K562 (cell line): ENCODE data around the gene SPDYE1. TPM values are rescaled to one million over a fixed set of nuclear protein-coding genes. Genes with fewer than 3 reads are reported as not detected.
"Not testable (repeated sequence)": the region's sequence is repeated elsewhere in the genome, so short reads cannot be mapped to it uniquely, and the experiment has no call there.

ENCODE experiments used
- ATAC-seq: fragments of 200-7000 bp; cut with Tn5 transposase; 3 replicates; pipeline ENCODE4 v1.9.1; 2020; ENCODE audit warnings: moderate library complexity
- BruUV-seq: library from RNA; stranded (reverse); fragments of 400-500 nt; replicated peaks from 2 replicates; lab custom pipeline; 2021; lab: Mats Ljungman, UMichigan
- CTCF ChIA-PET: fragments of 300-600 bp; formaldehyde crosslinking; extraction: SDS; loops from one replicate; lab custom pipeline; 2021; ENCODE audit warnings: low intra/inter-chr PET ratio; lab: Yijun Ruan, JAX
- POLR2A ChIA-PET: fragments of 300-600, 350-650 bp; sonication (Branson Sonifier 250); formaldehyde crosslinking; extraction: SDS; loops from one replicate; lab custom pipeline; 2021; ENCODE audit warnings: antibody characterized with exemption, inconsistent platforms; lab: Yijun Ruan, JAX
- DNase-seq, 4 experiments: peaks; one replicate each; pipeline versions ENCODE4 v3.0.0 to v3.0.0-alpha.2; 2011 to 2018; ENCODE audit warnings: low spot score in 3 of 4, mixed read lengths in 3 of 4; ENCODE audit errors: extremely low read depth in 1 of 4
- FAIRE-seq: peaks from 2 replicates; lab custom pipeline; 2011; peaks lifted over from hg19 to GRCh38; lab: Jason Lieb, UNC
- H2AFZ ChIP-seq: 2 replicates; pipeline ENCODE4 v1.6.0; 2011; ENCODE audit warnings: low read depth, low read length, control low read depth, inconsistent platforms
- H3K27ac ChIP-seq: fragments of 200-600 bp; 3 replicates; pipeline ENCODE4 v1.8.0; 2011; ENCODE audit warnings: low read depth, mild to moderate bottlenecking, control low read depth, inconsistent platforms, low read length, moderate library complexity, mixed read lengths; ENCODE audit errors: extremely low read depth
- H3K27me3 ChIP-seq, 2 experiments: fragments of 300-600 bp in 1 of 2; 2 replicates in 1 of 2; 3 replicates in 1 of 2; pipeline versions ENCODE4 v1.6.0 to v1.8.0; 2011; ENCODE audit warnings: inconsistent platforms in 2 of 2, low read length in 2 of 2, mild to moderate bottlenecking in 1 of 2, mixed read lengths in 1 of 2, moderate library complexity in 1 of 2; ENCODE audit not compliant: control insufficient read depth in 2 of 2, insufficient read depth in 2 of 2
- H3K36me3 ChIP-seq: fragments of 300-600 bp; 3 replicates; pipeline ENCODE4 v1.8.0; 2011; ENCODE audit warnings: mild to moderate bottlenecking, low read length, inconsistent platforms; ENCODE audit not compliant: control insufficient read depth, insufficient read depth
- H3K4me1 ChIP-seq, 2 experiments: fragments of 200-600 bp in 1 of 2; replicated peaks in 1 of 2; 2 replicates in 1 of 2; 3 replicates in 1 of 2; pipeline versions ENCODE4 v1.5.1 to v1.8.0; 2011; ENCODE audit warnings: inconsistent platforms in 2 of 2, low read length in 2 of 2, mild to moderate bottlenecking in 1 of 2, mixed read lengths in 1 of 2, moderate library complexity in 1 of 2; ENCODE audit not compliant: control insufficient read depth in 2 of 2, insufficient read depth in 2 of 2
- H3K4me2 ChIP-seq: 2 replicates; pipeline ENCODE4 v1.6.1; 2011; ENCODE audit warnings: low read length, control low read depth, inconsistent platforms, mixed read lengths; ENCODE audit not compliant: insufficient read depth
- H3K4me3 ChIP-seq: fragments of 200-600 bp; sonication (generic), shearing (Covaris generic); 2 replicates; pipeline ENCODE4 v1.5.1; 2016; ENCODE audit warnings: control low read depth, inconsistent platforms
- H3K79me2 ChIP-seq: fragments of 200-600 bp; 3 replicates; pipeline ENCODE4 v1.8.0; 2011; ENCODE audit warnings: low read length, inconsistent platforms; ENCODE audit not compliant: control insufficient read depth, insufficient read depth
- H3K9ac ChIP-seq, 2 experiments: 2 replicates each; pipeline versions ENCODE4 v1.6.0 to v1.6.1; 2011; ENCODE audit warnings: low read depth in 2 of 2, low read length in 2 of 2, control low read depth in 1 of 2, inconsistent platforms in 1 of 2, mild to moderate bottlenecking in 1 of 2, mixed read lengths in 1 of 2; ENCODE audit not compliant: insufficient read depth in 1 of 2
- H3K9me1 ChIP-seq: one replicate; pipeline ENCODE4 v1.6.0; 2011; ENCODE audit warnings: inconsistent platforms, mild to moderate bottlenecking, low read length, moderate library complexity; ENCODE audit not compliant: control insufficient read depth, insufficient read depth
- H3K9me3 ChIP-seq: replicated peaks from 2 replicates; pipeline ENCODE4 v1.5.1; 2011; ENCODE audit warnings: low read depth, low read length, inconsistent platforms; ENCODE audit not compliant: control insufficient read depth, insufficient read depth
- H4K20me1 ChIP-seq: replicated peaks from 2 replicates; pipeline ENCODE4 v1.6.1; 2011; ENCODE audit warnings: low read length, inconsistent platforms, mixed read lengths; ENCODE audit not compliant: control insufficient read depth, insufficient read depth
- NRF1 ChIP-seq, 2 experiments: fragments of 450-650 bp; IDR thresholded peaks in 1 of 2; conservative IDR thresholded peaks in 1 of 2; 2 replicates each; pipeline ENCODE4 v1.6.1; 2014; ENCODE audit warnings: mild to moderate bottlenecking in 2 of 2
- SP1 ChIP-seq: sonication (generic); formaldehyde crosslinking; IDR thresholded peaks from 2 replicates; pipeline ENCODE4 v1.8.1; 2022; ENCODE audit warnings: mild to moderate bottlenecking, missing genetic modification reagents
- WGBS: fragments of 100-300 bp; shearing (Covaris generic); methylation state at CpG from one replicate; pipeline ENCODE4 v1.1.6; 2016; ENCODE audit warnings: low coverage, mixed read lengths; ENCODE audit not compliant: insufficient coverage; ENCODE audit errors: missing lambda C conversion rate; 5-methylcytosine and 5-hydroxymethylcytosine counted together
- in situ Hi-C: fragments of 300-500 bp; cut with MboI; formaldehyde crosslinking; loops from 4 replicates; pipeline ENCODE4 v1.15.0; 2018; ENCODE audit warnings: inconsistent platforms, mixed read lengths
- intact Hi-C: fragments of 100-400 bp; cut with micrococcal nuclease; formaldehyde crosslinking; loops from 2 replicates; pipeline ENCODE4 v1.14.2; 2022
- polyA plus RNA-seq, 8 experiments: library from polyadenylated mRNA; depleted of rRNA in 4 of 8; stranded (reverse) in 5 of 8; unstranded in 3 of 8; fragments of >200 nt; fragmentation: Nextera tagmentation in 2 of 8; fragmentation: Illumina TruSeq in 1 of 8; extraction: Ambion mirVana in 2 of 8; extraction: Trizol in 1 of 8; gene quantifications; 2 replicates each; pipeline versions ENCODE4 v1.2.1 to v1.2.3, GENCODE V29; 2011 to 2014; ENCODE audit warnings: inconsistent platforms in 1 of 8, missing spikeins in 1 of 8
- total RNA-seq, 7 experiments: library from RNA; depleted of rRNA in 6 of 7; stranded (reverse); fragments of >200 nt in 6 of 7; fragmentation: Illumina TruSeq in 2 of 7; extraction: Trizol in 2 of 7; gene quantifications; 2 replicates each; pipeline versions ENCODE4 v1.2.1 to v1.2.3, GENCODE V29; 2011 to 2021; ENCODE audit warnings: low replicate concordance in 1 of 7

Gene SPDYE1
- total and polyA plus RNA-seq, 9 of the 15 experiments (the other 6 are each of a cell fraction or from before 2014, with no cell fraction given), result 0.04 to 0.10 TPM; not detected in 7

DNA sequence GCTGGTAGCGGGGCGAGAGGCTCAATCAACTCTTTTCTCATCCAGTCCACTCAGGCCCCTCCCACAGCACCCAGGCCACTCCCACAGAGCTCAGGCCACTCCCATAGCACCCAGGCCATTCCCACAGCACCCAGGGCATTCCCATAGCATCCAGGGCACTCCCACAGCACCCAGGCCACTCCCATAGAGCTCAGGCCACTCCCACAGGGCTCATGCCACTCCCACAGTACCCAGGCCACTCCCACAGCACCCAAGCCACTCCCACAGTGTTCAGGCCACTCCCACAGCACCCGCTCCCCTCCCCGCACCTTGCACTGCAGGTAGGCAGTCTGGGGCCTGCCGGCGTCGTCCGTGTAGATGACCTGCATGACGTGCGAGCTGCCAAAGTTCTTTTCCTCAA lies 38.7 kb downstream of the SPDYE1 start:
- peaks cover 0 to 23% of the 10 kb centered on the region in 2 experiments; a peak in 2 of 5 replicates for H3K4me1 ChIP-seq
- intact Hi-C loops, H3K9ac ChIP-seq, in situ Hi-C loops, H2AFZ ChIP-seq, H3K27ac ChIP-seq, FAIRE-seq, BruUV-seq, H3K4me2 ChIP-seq, CTCF ChIA-PET, H3K36me3 ChIP-seq, H3K79me2 ChIP-seq, H3K4me3 ChIP-seq, H3K9me3 ChIP-seq, H4K20me1 ChIP-seq, POLR2A ChIA-PET, H3K9me1 ChIP-seq, H3K27me3 ChIP-seq: not testable (repeated sequence)
- TF ChIP-seq NRF1 (conservative IDR thresholded peaks at IDR 0.05 in 1 of 2, IDR thresholded peaks at IDR 0.05 in 1 of 2), result peak; percentile 14 to 29; a peak in 1 of 4 replicates
- 0 out of 2 replicates have a peak, but pooled peaks have one; percentile 39 for TF ChIP-seq SP1 (CRISPR knock-in tag)
- ATAC-seq (peak; percentile 92), DNase-seq (peak in 1 of 4 experiments; percentile 59)
- WGBS, result 0% methylated on average over 1 of the region's 10 CpGs

DNA sequence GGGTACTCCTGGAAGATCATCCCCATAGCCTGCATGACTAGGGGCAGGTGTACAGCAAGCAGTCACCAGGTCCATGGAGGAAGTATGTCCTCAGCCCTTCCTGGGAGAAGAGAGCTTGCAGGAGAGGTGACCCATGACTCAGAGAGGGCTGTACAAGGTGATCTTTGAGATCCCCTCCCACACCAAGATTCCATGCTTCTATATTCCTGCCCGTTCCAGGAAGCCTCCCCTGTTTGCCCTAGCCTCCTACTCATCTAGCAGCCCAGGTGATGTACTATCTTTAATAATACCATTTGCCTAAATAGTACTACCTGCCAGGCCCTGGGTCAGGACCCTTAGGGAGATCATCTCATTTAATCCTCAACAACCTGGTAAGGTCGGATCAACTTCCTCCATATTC lies 40.3 kb downstream of the SPDYE1 start:
- H3K4me3 ChIP-seq, H2AFZ ChIP-seq, H3K9ac ChIP-seq, intact Hi-C loops, CTCF ChIA-PET, ATAC-seq, H4K20me1 ChIP-seq, H3K27ac ChIP-seq, POLR2A ChIA-PET, H3K9me1 ChIP-seq, H3K79me2 ChIP-seq, H3K4me2 ChIP-seq, in situ Hi-C loops, H3K27me3 ChIP-seq, H3K36me3 ChIP-seq, H3K9me3 ChIP-seq, BruUV-seq, DNase-seq, FAIRE-seq: not testable (repeated sequence)
- peaks cover 5 to 23% of the 10 kb centered on the region in 2 experiments; a peak in 4 of 5 replicates for H3K4me1 ChIP-seq
- WGBS, result 3% methylated on average over 2 of the region's 2 CpGs

DNA sequence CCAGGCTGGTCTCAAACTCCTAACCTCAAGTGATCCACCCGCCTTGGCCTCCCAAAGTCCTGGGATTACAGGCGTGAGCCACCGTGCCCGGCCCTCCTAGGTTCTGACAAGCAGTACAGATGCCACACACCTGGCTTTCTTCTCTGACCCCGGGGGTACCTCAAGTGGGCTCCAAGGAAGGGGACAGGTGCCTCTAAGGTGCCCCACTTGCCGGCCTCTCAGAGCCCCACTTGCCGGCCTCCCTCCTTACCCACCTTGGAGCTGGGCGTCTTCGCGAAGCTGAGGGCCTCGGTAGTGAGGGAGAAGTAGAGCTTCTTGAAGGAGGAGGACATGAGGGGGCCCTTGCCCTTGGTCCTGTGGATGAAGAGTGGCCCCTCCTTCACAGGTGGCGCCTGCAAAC lies 40.9 kb downstream of the SPDYE1 start:
- FAIRE-seq, CTCF ChIA-PET: not testable (repeated sequence)

More for the DNA sequence above, 40.9 kb downstream of the SPDYE1 start:
- H3K79me2 ChIP-seq, H3K36me3 ChIP-seq, BruUV-seq, in situ Hi-C loops, DNase-seq, H2AFZ ChIP-seq, H3K9ac ChIP-seq, H4K20me1 ChIP-seq, ATAC-seq, H3K27me3 ChIP-seq, H3K4me3 ChIP-seq, H3K9me3 ChIP-seq, H3K9me1 ChIP-seq, H3K4me2 ChIP-seq, H3K27ac ChIP-seq, intact Hi-C loops: not testable (repeated sequence)
- POLR2A ChIA-PET, result interaction anchor here (0.6 kb wide), 1 partner anchor 12 kb away, joined by 3 read pairs; no protein-coding TSS in a partner anchor
- H3K4me1 ChIP-seq, result peaks cover 5 to 27% of the 10 kb centered on the region in 2 experiments; a peak in 4 of 5 replicates
- WGBS, result 17% methylated on average over 2 of the region's 12 CpGs
